ENCODE results near the gene C12orf76. TPM values are rescaled to one million over a fixed set of nuclear protein-coding genes. Genes with fewer than 3 reads are reported as not detected.

The C12orf76 gene
- total and polyA plus RNA-seq, 2 of the 13 experiments (the other 11 are each of a cell fraction or from before 2014, with no cell fraction given), result 15.8 to 38.4 TPM

GRCh38 chr12:110048242-110049027 is at the start of gene C12orf76 (continued):
- peak; percentile 89; the same call in 1 of the 2 replicates for TF ChIP-seq IKZF5 (CRISPR knock-in tag; IDR thresholded peaks at IDR 0.05)
- TF ChIP-seq RORA (CRISPR knock-in tag; IDR thresholded peaks at IDR 0.05), result no peak
- TF ChIP-seq DMTF1 (CRISPR knock-in tag; IDR thresholded peaks at IDR 0.05), result no peak
- TF ChIP-seq NR1H2 (CRISPR knock-in tag; IDR thresholded peaks at IDR 0.05; ENCODE audit: borderline replicate concordance, low read depth), result no peak
- peak; percentile 76 for TF ChIP-seq CREB1 (IDR thresholded peaks at IDR 0.05)
- TF ChIP-seq CREB1 (CRISPR knock-in tag; IDR thresholded peaks at IDR 0.05), result peak; percentile 81
- TF ChIP-seq ZNF724P (CRISPR knock-in tag; IDR thresholded peaks at IDR 0.05; ENCODE audit: borderline replicate concordance), result no peak
- TF ChIP-seq PRPF4 (IDR thresholded peaks at IDR 0.05; ENCODE audit: low read depth, low read length, poor library complexity, severe bottlenecking), result no peak
- TF ChIP-seq HOMEZ (CRISPR knock-in tag; IDR thresholded peaks at IDR 0.05; ENCODE audit: low read depth), result no peak; the same call in none of the 2 replicates
- peak; percentile 85 for TF ChIP-seq ZSCAN20 (CRISPR knock-in tag; IDR thresholded peaks at IDR 0.05; ENCODE audit: borderline replicate concordance)
- peak; percentile 99 for TF ChIP-seq IRF2 (CRISPR knock-in tag; IDR thresholded peaks at IDR 0.05)
- no peak for TF ChIP-seq AHDC1 (CRISPR knock-in tag; IDR thresholded peaks at IDR 0.05; ENCODE audit: borderline replicate concordance)
- peak; percentile 86 for TF ChIP-seq ELF1 (CRISPR knock-in tag; IDR thresholded peaks at IDR 0.05)
- TF ChIP-seq ZNF503 (CRISPR knock-in tag; IDR thresholded peaks at IDR 0.05), result no peak
- peak; percentile 23; the same call in 1 of the 2 replicates for TF ChIP-seq ZSCAN12 (CRISPR knock-in tag; IDR thresholded peaks at IDR 0.05)

Data from HepG2 (cell line).